ENCODE measurements around the gene DDX19B.

GRCh38 chr16:70345840-70346239 is 46.9 kb downstream of the DDX19B start:
- no peak for TF ChIP-seq CTCF (IDR thresholded peaks at IDR 0.05; ENCODE audit: low read depth, low read length)
- no peak for TF ChIP-seq MAX (IDR thresholded peaks at IDR 0.05; ENCODE audit: low read depth, low read length)
- no peak for TF ChIP-seq MYC (IDR thresholded peaks at IDR 0.05; ENCODE audit: low read depth, low read length)
